NB4 (cell line): ENCODE measurements around the gene TNFRSF11A.

Source experiments
- CTCF ChIP-seq: IDR thresholded peaks from one replicate; pipeline ENCODE4 v1.5.1; 2012; ENCODE audit warnings: low read depth, low read length
- MAX ChIP-seq: IDR thresholded peaks from 2 replicates; pipeline ENCODE4 v1.6.1; 2011; ENCODE audit warnings: low read depth, low read length
- MYC ChIP-seq: IDR thresholded peaks from 2 replicates; pipeline ENCODE4 v1.6.1; 2011; ENCODE audit warnings: low read depth, low read length
- POLR2A ChIP-seq: IDR thresholded peaks from 2 replicates; pipeline ENCODE4 v1.6.1; 2011; ENCODE audit warnings: mild to moderate bottlenecking; ENCODE audit not compliant: insufficient read length; ENCODE audit errors: extremely low read depth

GRCh38 chr18:62403120-62403519 lies 78.0 kb downstream of the TNFRSF11A start:
- no peak for TF ChIP-seq CTCF
- TF ChIP-seq MAX: no peak
- TF ChIP-seq POLR2A: no peak
- no peak for TF ChIP-seq MYC
